ENCODE data around the gene CLHC1. TPM values are rescaled to one million over a fixed set of nuclear protein-coding genes. Genes with fewer than 3 reads are reported as not detected.
A peak's percentile ranks its signal among the peaks of the same experiment; 100 is the strongest.

Gene CLHC1
- total RNA-seq, 4 donors from 2014 or later: 2.3 to 12.5 (median 9.3) TPM

DNA sequence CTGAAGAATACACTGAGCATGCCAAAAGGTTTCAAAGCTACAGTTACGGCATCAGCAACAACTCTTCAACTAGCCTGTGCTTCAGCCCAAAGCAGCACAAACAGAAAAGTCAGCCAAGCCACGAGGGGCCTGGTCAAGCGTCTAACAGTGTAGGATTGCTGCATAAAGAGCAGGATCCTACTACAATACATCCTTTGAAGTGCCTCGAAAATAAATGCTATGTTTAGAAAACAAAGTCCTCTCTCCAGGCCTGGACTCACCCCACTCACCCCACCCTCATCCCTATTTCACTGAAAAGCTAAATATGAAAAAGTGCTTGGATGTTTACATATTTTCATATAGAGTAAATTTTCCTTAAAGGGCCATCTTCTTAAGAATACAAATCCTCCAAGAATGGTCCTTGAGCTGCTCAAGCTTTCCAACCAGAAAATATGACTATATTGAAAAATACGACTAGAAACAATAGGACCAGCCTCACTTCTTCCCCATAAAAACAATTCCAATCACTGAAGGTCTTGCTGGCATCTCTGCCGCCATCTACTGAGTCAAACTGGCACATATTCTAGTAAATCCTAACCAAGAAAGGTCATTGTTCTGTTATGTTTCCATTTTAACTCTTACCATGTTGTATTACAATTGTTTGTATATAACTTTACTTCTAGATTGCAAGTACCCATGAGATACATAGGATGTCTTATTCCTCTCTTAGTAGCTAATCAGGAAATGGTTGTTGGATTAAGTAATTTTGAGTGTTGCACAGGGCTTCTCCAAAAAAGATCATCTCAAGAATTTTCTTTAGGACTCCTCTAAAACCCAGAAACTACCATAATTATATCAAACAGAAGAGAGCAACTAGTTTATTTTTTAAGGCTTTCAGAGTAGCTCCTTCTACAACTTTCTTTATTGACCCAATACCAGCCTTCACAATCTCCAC, 63.6 kb downstream of the CLHC1 start:
- no peaks in the 10 kb centered on the region for H3K27me3 ChIP-seq
- no peak overlapping the region for H3K4me3 ChIP-seq
- no peaks in the 10 kb centered on the region for H3K36me3 ChIP-seq
- intact Hi-C loops (cut with DNase I): loop anchor here (2.0 kb wide), 1 partner anchor 118 kb away; the partner anchor contains the start of gene RTN4
- 18 to 29% methylated on average over 6 of the region's 6 CpGs for WGBS, 2 donors
- no peaks in the 10 kb centered on the region for H3K9me3 ChIP-seq
- H3K27ac ChIP-seq: peak overlapping the region in 3 of 4 donors; percentile 45 to 71 (median 70)
- TF ChIP-seq, protein P1, sequence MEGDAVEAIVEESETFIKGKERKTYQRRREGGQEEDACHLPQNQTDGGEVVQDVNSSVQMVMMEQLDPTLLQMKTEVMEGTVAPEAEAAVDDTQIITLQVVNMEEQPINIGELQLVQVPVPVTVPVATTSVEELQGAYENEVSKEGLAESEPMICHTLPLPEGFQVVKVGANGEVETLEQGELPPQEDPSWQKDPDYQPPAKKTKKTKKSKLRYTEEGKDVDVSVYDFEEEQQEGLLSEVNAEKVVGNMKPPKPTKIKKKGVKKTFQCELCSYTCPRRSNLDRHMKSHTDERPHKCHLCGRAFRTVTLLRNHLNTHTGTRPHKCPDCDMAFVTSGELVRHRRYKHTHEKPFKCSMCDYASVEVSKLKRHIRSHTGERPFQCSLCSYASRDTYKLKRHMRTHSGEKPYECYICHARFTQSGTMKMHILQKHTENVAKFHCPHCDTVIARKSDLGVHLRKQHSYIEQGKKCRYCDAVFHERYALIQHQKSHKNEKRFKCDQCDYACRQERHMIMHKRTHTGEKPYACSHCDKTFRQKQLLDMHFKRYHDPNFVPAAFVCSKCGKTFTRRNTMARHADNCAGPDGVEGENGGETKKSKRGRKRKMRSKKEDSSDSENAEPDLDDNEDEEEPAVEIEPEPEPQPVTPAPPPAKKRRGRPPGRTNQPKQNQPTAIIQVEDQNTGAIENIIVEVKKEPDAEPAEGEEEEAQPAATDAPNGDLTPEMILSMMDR (IDR thresholded peaks at IDR 0.05): peak; percentile 60 to 87 (median 72)
- TF ChIP-seq POLR2A (IDR thresholded peaks at IDR 0.05): no peak
- no peak for DNase-seq
- peaks cover 0 to 45% (median 9%) of the 10 kb centered on the region in 3 donors for H3K4me1 ChIP-seq

DNA sequence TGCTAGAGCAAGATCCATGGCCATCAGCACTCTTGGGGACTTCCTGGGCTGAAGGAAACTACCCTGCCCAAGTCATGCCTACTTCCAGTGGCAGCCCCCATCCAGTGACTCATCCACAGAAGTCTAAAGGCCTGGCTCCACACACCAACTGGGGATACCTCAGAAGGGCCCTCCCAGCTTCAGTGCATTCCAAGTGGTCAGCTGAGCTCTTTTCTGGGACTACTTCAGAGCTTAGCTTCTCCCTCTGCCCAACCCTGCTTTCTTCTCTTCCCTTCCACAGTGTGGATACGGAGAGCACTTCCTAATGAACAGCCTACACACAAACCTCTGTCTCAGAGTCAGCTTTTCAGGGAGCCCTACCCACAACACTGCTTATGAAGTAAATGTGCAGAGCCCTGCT, 66.5 kb downstream of the CLHC1 start:
- 90 to 100% methylated on average over 1 of the region's 1 CpG for WGBS, 2 donors

DNA sequence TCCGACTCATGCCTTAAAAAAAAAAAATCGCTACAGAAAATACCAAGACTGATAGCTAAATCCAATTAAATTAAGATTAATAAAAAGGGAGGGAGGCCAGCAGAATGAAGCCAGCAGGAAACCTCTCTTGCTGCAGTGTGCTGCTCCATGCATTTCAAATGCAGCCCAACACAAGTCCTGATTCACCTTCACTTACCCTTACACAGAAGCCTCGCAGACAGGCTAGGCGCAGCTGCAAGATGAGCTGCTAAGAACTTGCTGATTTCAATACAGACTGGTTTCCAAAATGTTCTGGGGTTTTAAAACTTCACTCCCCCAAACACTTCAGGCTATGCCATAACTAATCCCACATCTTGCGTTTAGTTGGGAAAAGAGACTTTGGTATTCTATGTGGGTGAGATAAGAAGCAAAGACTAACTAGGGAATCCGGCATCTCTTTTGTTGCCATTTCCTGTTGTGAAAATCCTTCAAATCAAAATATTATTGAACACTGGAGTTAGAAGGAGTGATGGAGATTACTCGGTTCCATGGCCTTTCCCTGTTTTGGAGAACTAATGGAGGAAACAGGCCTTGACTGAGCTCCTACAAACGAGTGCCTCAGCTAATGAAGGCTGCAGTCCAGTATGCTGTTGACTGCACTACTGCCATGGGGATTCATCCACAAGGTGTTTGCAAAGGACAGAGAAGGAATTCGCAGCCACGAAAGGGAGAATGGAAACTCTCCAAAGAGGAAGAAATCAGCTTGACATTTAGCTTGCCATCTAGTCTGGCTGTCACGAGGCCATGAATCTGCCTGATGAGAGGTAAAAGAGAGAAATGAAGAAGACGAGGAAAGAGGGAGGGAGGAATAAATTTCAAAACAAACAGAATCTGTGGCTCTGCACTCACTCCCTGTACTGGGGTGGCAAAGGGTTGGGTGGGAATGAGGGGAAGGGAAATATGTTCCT, 67.3 kb downstream of the CLHC1 start:
- Histone ChIP-seq H3K9me3 (no peaks in the 10 kb centered on the region), H3K27me3 (no peaks in the 10 kb centered on the region), H3K4me1 (peaks cover 0 to 72% (median 19%) of the 10 kb centered on the region in 3 donors), H3K27ac (peak overlapping the region in 1 of 4 donors; percentile 17), H3K4me3 (no peak overlapping the region), H3K36me3 (no peaks in the 10 kb centered on the region)
- intact Hi-C loops (cut with DNase I): no loop called here
- no peak for DNase-seq
- WGBS, 2 donors: 85 to 96% methylated on average over 11 to 12 of the region's 12 CpGs
- TF ChIP-seq POLR2A (IDR thresholded peaks at IDR 0.05): no peak
- TF ChIP-seq, protein P1 (IDR thresholded peaks at IDR 0.05): no peak

More for the DNA sequence above, 66.5 kb downstream of the CLHC1 start:
- intact Hi-C loops (cut with DNase I): no loop called here
- Histone ChIP-seq H3K27ac (peak overlapping the region in 1 of 4 donors; percentile 17), H3K36me3 (no peaks in the 10 kb centered on the region), H3K9me3 (no peaks in the 10 kb centered on the region), H3K4me1 (peaks cover 0 to 72% (median 19%) of the 10 kb centered on the region in 3 donors), H3K4me3 (no peak overlapping the region), H3K27me3 (no peaks in the 10 kb centered on the region)
- DNase-seq: no peak
- TF ChIP-seq, protein P1 (IDR thresholded peaks at IDR 0.05): no peak
- no peak for TF ChIP-seq POLR2A (IDR thresholded peaks at IDR 0.05)

DNA sequence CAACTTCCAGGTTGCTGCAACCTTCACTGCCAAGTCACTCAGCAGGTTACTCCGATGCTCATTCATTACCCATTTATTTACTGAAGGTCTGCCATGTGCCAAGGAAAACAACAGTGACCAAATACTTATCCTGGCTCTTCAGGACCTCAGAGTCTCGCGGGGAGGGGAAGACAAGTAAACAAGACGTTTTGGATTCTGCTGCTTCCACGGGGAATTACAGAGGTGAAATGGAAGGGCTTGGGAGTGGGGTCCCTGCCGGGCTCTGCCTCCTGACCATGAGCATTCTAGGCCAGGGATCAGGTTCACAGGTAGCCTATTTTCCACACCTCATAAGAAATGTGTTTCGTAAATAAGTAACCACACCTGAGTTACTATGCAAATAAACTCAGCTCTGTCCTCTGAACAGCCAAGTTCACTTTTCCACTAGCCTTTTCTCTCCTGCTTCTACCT, 68.1 kb downstream of the CLHC1 start:
- H3K36me3 ChIP-seq: no peaks in the 10 kb centered on the region
- no peaks in the 10 kb centered on the region for H3K9me3 ChIP-seq
- 43 to 44% methylated on average over 7 of the region's 7 CpGs for WGBS, 2 donors
- no peaks in the 10 kb centered on the region for H3K27me3 ChIP-seq
- TF ChIP-seq, protein P1 (IDR thresholded peaks at IDR 0.05): no peak
- no peak for TF ChIP-seq POLR2A (IDR thresholded peaks at IDR 0.05)
- H3K4me1 ChIP-seq: peaks cover 5 to 72% (median 28%) of the 10 kb centered on the region in 3 donors
- DNase-seq: no peak
- intact Hi-C loops (cut with DNase I): no loop called here
- H3K4me3 ChIP-seq: no peak overlapping the region
- peak overlapping the region in 2 of 4 donors; percentile 53 to 55 for H3K27ac ChIP-seq
